Measurements from ENCODE around the gene EMC9. TPM values are rescaled to one million over a fixed set of nuclear protein-coding genes. Genes with fewer than 3 reads are reported as not detected.

Gene EMC9
- total RNA-seq, 3 donors from 2014 or later (not counting 1 experiment from before 2014, with no cell fraction given), result 9.3 to 12.3 (median 12.0) TPM

DNA sequence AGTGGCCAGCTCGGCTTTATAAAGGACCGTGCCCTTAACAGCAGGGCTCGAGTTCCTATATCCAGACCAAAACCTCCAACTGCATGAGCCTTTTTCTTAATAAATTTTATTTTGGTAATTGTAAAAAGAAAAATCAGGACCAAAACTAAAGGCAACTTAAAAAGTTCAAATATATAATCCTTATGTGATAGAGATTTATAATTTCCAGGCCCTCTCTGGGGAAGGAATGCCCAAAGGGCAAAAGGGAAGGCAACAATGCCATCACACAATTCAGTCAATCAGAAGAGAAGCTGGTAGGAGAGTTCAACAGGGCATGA is 47.6 kb upstream of the EMC9 start:
- H3K27ac ChIP-seq (ENCODE audit: low read length), result peak overlapping the region; percentile 68
- Mint-ChIP-seq H3K9me3 (no peaks in the 10 kb centered on the region), H3K4me3 (peak overlapping the region; percentile 85), H3K4me1 (peaks cover 28 to 36% of the 10 kb centered on the region in 2 donors), H3K36me3 (no peaks in the 10 kb centered on the region), H3K27me3 (ENCODE audit: low read depth in 2 of 2) (no peaks in the 10 kb centered on the region), H3K27ac (peak overlapping the region; percentile 83 to 97)
- intact Hi-C loops (cut with micrococcal nuclease), result loop anchor here (2.0 kb wide), 3 partner anchors 42 to 110 kb away; partner anchors contain the start of genes DCAF11, DHRS1, NOP9 and NRL
- no peaks in the 10 kb centered on the region for H3K9me3 ChIP-seq (ENCODE audit: control insufficient read depth, insufficient read depth, low read length)
- DNase-seq (no peak), ATAC-seq (no peak)
- H3K4me3 ChIP-seq (ENCODE audit: low read length), result no peak overlapping the region
- peaks cover 36% of the 10 kb centered on the region for H3K36me3 ChIP-seq (ENCODE audit: control insufficient read depth, insufficient read depth, low read length)
- TF ChIP-seq, protein P1, sequence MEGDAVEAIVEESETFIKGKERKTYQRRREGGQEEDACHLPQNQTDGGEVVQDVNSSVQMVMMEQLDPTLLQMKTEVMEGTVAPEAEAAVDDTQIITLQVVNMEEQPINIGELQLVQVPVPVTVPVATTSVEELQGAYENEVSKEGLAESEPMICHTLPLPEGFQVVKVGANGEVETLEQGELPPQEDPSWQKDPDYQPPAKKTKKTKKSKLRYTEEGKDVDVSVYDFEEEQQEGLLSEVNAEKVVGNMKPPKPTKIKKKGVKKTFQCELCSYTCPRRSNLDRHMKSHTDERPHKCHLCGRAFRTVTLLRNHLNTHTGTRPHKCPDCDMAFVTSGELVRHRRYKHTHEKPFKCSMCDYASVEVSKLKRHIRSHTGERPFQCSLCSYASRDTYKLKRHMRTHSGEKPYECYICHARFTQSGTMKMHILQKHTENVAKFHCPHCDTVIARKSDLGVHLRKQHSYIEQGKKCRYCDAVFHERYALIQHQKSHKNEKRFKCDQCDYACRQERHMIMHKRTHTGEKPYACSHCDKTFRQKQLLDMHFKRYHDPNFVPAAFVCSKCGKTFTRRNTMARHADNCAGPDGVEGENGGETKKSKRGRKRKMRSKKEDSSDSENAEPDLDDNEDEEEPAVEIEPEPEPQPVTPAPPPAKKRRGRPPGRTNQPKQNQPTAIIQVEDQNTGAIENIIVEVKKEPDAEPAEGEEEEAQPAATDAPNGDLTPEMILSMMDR (IDR thresholded peaks at IDR 0.05), result no peak
- H3K27me3 ChIP-seq (ENCODE audit: control insufficient read depth, insufficient read depth, low read length), result no peaks in the 10 kb centered on the region
- 0% methylated on average over 1 of the region's 3 CpGs for WGBS (ENCODE audit: insufficient coverage)
- H3K4me1 ChIP-seq (ENCODE audit: control insufficient read depth, insufficient read depth, low read length), result peaks cover 23% of the 10 kb centered on the region

DNA sequence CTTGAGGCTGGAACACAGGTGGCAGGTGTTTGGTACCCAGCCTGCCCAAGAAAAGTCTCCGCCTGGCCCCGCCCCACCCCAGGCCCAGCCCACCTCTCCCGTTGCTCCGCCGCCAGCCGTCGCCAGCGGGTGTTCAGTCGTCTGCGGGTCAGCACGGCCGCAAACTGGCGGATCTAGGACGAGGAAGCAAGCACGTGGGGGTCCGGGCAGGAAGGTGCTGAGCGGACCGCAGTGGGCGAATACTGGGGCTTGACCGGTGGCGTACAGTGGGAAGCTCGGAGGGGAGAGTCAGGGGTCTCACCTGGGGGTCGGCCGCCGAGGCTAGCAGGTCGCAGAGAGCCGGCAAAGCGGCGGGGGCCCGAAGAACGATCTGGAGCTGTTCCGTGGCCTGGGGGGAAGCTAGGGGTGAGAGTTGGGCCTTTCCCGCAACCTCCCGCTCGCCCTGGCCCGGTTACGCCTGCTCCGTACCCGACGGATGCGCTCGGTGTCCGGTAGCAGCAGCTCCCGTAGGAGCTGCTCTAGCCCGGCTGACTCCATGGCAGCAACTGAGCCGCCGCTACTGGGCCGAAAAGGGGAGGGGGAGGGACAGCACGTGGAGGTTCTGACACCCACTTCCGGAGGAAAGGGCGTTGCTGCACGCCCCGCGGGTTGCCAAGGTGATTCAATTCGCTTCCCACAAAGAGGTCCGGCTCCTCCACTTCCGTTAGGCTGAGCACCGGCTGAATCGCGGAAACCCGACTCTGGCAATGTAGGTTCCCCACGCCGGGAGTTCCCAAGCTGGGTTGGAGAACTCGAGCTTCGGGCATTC is 47.1 kb upstream of the EMC9 start, which contains the start of gene IPO4:
Gene IPO4, minus strand, starts transcription at position 566 of the 808 bp plus-strand sequence. Its CDS starts 29 bp downstream, at position 537.
- peak within 1 kb of the TSS; percentile 85 for H3K4me3 Mint-ChIP-seq
- H3K9me3 ChIP-seq (ENCODE audit: control insufficient read depth, insufficient read depth, low read length), result no peaks in the 10 kb centered on the region
- ATAC-seq, result peak; percentile 92 to 97 (median 93)
- H3K27ac Mint-ChIP-seq, result peak within 1 kb of the TSS; percentile 83 to 97
- peak within 1 kb of the TSS; percentile 56 for H3K4me3 ChIP-seq (ENCODE audit: low read length)
- TF ChIP-seq, protein P1 (IDR thresholded peaks at IDR 0.05), result no peak
- peaks cover 23% of the 10 kb centered on the region for H3K4me1 ChIP-seq (ENCODE audit: control insufficient read depth, insufficient read depth, low read length)
- H3K36me3 ChIP-seq (ENCODE audit: control insufficient read depth, insufficient read depth, low read length), result peaks cover 38% of the 10 kb centered on the region
- peaks cover 26 to 34% of the 10 kb centered on the region in 2 donors for H3K4me1 Mint-ChIP-seq
- intact Hi-C loops (cut with micrococcal nuclease), result loop anchor here (1.0 to 2.0 kb wide), 4 partner anchors 25 to 110 kb away; partner anchors contain the start of genes CHMP4A, DCAF11, DHRS1 and NOP9
- no peaks in the 10 kb centered on the region for H3K9me3 Mint-ChIP-seq
- no peaks in the 10 kb centered on the region for H3K27me3 Mint-ChIP-seq (ENCODE audit: low read depth in 2 of 2)
- peak; percentile 87 to 98 for DNase-seq
- H3K36me3 Mint-ChIP-seq, result no peaks in the 10 kb centered on the region
- peak within 1 kb of the TSS; percentile 68 for H3K27ac ChIP-seq (ENCODE audit: low read length)
- H3K27me3 ChIP-seq (ENCODE audit: control insufficient read depth, insufficient read depth, low read length), result no peaks in the 10 kb centered on the region
- under 1% methylated on average over 65 of the region's 65 CpGs for WGBS (ENCODE audit: insufficient coverage)

DNA sequence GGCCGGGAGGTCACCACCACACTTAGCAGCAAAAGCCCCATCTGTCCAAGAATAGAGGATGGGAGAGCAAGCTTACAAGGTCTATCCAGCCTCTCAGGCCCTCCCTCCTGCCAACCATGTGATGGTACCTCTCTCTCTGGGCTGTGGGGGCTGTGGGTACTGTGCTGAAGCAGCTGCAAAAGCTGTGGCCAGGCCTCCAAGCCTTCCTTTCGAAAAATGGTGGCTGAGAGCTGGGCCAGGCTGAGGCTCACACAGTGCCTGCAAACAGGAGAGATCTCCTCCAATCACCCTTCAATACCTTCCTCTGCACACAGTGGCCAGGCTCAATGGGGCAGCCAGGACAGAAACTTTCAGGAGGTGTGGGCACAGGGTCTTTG is 46.1 kb upstream of the EMC9 start:
- Mint-ChIP-seq H3K27ac (peak overlapping the region; percentile 83 to 97), H3K27me3 (ENCODE audit: low read depth in 2 of 2) (no peaks in the 10 kb centered on the region), H3K9me3 (no peaks in the 10 kb centered on the region), H3K4me1 (peaks cover 26 to 29% of the 10 kb centered on the region in 2 donors), H3K4me3 (peak overlapping the region; percentile 85), H3K36me3 (no peaks in the 10 kb centered on the region)
- Histone ChIP-seq H3K36me3 (ENCODE audit: control insufficient read depth, insufficient read depth, low read length) (peaks cover 41% of the 10 kb centered on the region), H3K4me3 (ENCODE audit: low read length) (no peak overlapping the region), H3K9me3 (ENCODE audit: control insufficient read depth, insufficient read depth, low read length) (no peaks in the 10 kb centered on the region), H3K27ac (ENCODE audit: low read length) (peak overlapping the region; percentile 68), H3K27me3 (ENCODE audit: control insufficient read depth, insufficient read depth, low read length) (no peaks in the 10 kb centered on the region), H3K4me1 (ENCODE audit: control insufficient read depth, insufficient read depth, low read length) (peaks cover 23% of the 10 kb centered on the region)
- DNase-seq (no peak), ATAC-seq (peak in 2 of 3 donors; percentile 6 to 19)
- WGBS (ENCODE audit: insufficient coverage), result 55% methylated on average over 1 of the region's 2 CpGs
- intact Hi-C loops (cut with micrococcal nuclease), result no loop called here
- TF ChIP-seq, protein P1 (IDR thresholded peaks at IDR 0.05), result no peak
